HG02973 (cell line): ENCODE data around the gene CAMTA1.

Experiments
- ATAC-seq: cut with Tn5 transposase; IDR thresholded peaks from one replicate; pipeline ENCODE4 v1.9.1; 2021; ENCODE audit warnings: moderate library complexity; ENCODE audit not compliant: unreplicated experiment

CAMTA1 gene

DNA sequence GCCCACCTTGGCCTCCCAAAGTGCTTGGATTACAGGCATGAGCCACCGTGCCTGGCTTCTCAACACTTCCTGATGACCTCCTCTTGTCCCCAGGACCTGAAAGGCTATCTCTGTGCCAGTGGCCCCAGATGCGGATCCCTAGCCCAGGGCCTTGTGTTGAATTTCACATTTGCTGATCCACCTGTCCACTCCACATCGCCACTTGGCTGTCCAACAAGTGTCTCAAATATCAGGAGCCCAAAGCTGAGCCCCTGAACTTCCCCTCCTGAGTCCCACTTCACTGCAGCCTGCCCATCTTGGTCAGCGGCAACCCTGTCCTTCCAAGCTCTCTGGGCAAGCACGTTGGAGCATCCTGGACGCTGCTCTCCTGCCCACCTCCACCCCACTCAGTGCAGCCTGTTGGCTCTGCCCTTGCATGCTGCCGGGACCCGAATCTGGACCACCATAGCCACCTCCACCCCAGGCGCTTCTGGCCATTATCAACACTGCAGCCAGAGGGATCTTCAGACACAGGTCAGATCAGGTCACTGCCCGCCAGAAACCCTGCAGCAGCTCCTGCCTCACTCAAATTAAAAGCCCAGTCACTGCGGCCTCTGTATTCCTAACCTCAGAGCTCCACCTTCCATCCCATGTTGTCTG is 633.3 kb downstream of the CAMTA1 start:
- ATAC-seq = no peak

DNA sequence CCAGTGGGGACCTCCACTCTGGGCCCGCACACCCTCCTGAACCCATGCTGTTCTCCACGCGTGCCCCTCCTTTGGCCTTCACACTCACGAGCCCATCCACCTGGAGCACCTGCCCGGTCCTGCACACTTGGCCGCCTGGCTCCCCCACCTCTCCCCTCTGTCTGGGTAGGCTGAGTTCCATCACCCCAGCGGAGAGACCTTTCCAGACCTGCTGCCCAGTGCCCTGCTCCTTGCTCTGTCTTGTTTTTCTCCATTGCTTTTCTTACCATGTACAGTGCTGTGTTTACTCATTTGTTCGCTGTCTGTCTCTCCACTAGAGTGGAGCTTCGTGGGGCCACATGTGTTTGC is 634.8 kb downstream of the CAMTA1 start:
- ATAC-seq = no peak

DNA sequence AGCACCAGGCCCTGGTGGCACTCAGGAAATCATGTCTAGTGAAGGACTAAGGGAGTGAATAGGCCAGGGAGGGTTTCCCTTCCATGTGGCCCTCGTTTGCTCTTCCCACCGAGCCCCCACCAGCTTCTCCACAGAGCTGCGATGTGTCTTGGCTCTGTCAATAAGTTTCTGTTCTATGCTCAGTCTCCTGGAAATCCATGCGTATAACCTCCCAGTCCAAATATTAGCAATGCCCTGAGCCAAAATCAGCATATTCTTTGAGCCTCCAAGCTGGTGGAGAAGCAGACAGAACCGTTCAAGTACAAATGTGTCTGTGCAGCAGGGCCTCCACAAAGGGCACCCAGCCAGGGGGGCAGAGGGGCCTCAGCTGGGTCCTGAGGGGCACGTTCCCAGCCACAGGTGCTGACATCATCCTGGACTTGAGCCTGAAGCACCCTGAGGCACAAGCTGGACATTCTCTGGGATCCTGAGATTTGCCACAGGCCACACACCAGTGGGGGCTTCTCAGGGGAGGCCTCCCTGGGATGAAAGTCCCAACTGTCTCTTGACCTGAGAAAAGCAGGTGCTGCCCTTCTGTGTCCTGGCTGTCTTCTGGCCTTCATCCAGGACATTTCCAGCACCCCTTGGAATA is 635.3 kb downstream of the CAMTA1 start:
- no peak for ATAC-seq

DNA sequence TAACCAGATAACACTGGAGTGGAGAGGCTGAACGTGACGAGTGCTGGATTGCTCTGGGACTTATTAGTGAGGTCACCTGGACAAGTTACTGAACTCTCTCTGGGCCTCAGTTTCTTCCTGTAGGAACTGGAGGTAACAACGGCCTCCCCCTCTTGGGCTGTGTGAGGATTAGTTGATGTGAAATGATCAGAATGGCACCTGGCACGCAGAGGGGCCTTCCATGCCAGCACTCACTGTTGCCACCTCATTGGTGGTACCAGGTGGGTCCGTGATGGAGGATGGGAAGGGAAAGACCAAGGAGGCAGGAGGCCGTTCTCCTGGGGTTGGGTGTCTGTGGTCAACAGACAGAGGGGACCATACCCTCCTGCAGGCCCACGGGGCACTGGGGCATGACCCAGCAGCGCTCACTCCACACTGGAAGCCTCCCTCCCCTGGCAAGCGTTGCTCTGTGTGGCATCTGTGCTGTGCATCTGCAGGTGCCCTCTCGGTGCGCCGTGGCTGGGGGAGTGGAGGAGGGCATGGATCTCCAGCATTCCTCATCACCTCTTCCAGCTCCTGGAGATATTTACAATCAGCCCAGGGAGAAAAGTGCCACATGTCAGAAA is 636.3 kb downstream of the CAMTA1 start:
- no peak for ATAC-seq

DNA sequence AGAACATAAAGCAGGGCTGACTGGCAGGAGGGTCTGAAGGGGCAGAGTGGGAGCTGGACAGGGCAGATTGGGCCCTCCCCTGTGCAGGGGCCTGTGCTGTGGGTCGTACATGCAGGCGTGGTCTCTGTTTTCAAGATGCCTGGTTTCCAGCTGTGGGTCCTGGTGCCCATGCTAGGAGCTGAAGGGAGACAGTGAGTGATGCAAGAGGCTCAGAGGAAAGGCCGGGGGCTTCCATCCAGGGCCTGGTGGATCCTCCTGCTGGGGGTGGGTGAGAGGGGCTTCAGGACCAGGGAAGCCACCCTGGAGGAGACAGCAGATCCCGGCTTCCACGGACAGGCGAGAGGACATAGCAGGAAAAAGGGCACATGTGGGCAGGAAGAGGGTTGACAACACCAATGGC is 636.8 kb downstream of the CAMTA1 start:
- no peak for ATAC-seq

DNA sequence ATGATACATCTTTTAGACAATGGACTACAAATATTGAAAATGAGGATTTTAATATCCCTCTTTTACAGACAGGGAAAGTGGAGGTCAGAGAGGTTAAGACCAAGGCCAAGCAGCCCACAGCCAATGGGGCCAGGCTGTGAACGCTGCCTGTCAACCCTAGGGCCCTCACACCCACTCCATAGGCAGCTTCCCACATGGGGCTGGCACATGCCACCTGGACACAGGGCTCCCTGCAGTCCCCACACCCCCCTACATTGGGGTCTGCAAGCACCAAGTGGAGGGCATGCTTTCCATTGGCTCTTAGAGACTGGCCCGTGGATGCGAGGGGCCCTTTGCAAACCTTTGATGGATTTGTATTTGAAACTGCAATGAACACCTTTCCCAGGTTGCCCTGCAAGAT is 637.3 kb downstream of the CAMTA1 start:
- no peak for ATAC-seq

DNA sequence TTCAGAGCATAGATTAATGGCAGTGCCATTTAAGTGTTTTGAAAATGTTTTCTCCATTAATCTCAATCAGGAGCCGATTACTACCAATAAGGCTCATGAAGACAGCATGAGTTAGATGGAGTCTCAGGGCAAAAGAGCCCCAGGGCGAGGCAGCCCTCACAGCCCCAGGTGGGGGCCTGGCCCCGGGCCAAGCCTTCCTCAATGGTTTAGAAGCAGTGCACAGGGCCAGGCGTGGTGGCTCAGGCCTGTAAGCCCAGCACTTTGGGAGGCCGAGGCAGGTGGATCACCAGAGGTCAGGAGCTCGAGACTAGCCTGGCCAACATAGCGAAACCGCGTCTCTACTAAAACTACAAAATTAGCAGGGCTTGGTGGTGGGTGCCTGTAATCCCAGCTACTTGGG is 637.7 kb downstream of the CAMTA1 start:
- no peak for ATAC-seq

DNA sequence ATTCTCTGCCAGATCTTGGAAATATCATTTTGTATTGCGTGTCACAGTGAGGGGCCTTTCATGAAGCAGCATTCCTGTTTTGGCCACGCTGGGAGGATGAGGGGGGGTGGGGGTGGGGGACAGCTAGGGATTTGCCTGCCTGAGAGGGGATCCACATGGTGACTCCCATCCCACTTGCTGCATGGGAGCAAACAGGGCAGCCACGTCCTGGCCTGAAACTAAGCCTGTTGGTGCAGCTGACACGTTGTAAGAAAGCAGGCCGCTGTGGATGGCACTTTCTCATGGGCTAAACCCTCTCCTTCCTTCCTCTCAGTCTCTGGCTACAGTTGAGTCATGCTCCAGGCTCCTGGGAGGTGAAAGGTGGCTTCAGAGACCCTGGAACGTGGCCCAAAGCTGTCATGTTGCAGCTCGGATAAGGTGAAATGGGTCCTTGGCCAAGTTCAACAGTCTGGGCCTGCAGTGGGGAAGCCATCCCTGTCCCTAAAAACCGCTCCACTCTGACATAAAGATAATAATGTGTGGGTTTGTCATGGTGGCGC is 639.2 kb downstream of the CAMTA1 start:
- no peak for ATAC-seq

DNA sequence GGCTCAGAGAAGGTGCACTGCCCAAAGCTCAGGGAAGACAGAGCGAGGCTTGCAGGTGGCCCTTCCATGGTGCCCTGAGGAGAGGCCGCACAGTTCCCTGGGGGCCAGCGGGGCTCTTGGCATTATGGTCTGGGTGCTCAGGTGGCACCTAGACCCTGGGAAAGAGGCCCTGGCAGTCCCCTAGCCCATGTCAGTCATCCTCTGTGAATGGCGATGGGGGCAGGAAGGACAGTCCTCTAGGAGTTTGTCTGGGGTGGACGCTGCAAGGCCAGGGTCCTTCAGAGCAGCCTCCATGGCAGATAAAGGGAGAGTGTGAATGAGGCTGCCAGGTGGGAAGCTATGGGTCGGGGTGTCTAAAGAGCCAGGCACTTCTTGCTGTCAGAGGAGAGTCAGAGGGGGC is 640.0 kb downstream of the CAMTA1 start:
- no peak for ATAC-seq

DNA sequence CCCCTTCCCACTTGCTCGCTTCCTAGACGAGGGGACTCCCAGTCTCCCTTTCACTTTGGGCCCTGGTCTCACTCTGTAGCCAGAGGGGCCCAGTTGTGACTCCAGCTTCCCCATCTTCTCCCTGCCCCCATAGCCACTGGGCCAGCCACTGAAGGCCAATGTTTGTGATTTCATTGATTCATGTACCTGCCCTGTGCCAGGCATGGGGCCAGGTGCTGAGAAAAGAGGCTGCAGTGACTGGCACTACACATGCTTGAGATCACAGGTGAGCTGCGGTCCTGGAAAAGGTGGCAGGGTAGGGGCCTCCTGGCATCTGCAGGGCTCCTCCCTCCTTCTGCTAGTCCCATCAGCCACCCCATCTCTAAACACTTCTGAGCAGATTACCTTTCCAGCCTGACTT is 640.5 kb downstream of the CAMTA1 start:
- no peak for ATAC-seq

DNA sequence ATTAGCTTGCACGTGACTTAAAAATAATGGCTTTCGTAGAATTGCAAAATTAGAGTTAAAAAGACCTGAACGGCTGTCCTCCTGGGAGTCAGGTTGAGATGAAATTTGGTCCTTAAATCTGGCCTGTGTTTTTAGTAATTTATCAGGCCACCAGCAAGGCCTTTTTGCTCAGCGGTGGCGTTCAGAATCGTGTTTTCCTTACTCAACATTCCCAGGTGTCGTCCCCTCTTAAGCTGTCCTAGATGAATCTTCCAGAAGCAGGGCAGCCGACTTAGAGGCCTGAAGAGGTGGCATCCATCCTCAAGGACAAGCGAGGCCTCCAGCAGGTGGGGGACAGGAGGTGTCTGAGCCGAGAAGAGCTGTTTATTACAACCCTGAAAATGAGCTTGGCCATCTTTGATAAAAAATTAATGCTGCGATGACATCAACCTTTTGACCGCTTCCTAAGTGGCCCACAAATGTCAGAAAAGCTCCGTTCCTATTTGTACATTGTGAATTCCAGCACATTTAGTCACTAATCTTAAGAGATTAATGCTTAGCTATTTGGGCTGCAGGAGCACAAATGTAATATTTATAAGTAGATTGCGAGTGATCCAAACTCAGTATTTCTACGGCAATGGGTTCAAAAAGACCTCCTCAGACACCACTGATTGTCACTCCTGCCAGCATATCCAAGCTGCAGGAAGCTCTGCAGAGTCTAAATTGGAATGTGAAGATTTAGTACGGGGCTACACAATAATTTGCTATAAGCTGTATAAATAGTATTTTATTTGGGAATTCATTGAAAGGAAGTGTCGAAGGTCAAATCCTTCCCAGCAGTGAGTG is 641.7 kb downstream of the CAMTA1 start:
- ATAC-seq = no peak

DNA sequence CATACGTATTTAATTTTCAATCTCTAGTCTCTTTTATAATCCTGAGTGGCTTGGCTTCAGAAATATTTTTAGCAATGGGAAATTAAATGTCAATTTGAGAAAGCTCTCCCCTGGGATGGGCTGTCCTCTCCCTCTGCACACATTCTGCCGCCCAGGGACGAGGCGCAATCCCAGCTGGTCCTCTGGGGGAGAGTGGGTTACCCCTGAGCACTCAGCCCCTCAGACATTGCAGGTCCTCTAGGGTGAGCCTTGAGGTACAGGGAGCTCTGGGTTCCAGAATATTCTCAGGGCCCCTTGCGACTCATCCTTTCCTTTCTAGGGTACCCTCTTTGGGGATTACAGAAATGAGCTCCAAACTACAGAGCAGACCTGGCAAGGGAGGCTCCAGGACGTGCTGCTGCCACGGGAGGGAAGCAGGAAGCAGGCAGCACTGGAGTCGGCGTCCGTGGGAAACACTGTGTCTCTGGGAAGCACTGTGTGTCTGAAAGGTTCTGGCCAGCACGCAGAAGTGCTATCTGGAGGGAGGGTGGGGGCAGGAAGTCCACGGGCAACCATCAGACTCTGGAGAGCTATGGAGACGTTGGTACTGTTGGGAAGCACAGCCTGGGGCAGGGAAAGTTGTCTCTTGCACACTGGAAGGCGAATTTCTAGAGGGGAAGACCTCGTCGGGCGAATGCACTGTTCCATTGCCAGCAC is 642.5 kb downstream of the CAMTA1 start:
- no peak for ATAC-seq

DNA sequence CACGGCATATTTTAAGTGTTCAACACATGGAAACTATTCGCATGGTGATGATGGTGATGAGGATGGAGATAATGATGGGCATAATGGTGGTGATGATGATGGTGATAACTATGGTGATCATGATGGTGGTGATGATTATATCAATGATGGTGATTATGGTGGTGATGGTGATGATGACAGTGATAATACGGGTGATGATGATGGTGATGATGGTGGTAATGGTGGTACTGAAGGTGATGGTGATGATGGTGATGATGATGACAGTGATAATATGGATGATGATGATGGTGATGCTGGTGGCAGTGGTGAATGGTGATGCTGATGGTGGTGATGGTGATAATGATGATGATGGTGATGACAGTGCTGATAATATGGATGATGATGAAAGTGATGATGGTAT is 644.0 kb downstream of the CAMTA1 start:
- ATAC-seq = no peak

DNA sequence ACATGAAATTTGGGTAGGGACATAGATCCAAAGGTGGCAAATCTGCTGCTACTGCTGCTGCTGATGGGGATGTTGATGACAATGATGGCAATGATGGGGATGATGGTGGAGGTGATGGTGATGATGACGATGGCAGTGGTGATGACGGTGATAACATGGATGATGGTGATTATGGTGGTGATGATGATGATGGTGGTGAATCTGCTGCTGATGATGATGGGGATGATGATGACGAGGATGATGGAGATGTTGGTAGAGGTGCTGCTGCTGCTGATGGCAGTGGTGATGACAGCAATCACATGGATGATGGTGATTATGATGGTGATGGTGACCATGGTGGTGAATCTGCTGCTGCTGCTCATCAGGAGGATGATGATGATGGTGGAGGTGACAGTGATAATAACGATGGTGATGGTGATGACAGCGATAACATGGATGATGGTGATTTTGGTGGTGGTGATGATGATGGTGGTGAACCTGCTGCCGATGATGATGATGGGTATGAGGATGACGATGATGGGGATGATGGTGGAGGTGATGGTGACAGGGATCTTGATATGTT is 644.9 kb downstream of the CAMTA1 start:
- no peak for ATAC-seq

DNA sequence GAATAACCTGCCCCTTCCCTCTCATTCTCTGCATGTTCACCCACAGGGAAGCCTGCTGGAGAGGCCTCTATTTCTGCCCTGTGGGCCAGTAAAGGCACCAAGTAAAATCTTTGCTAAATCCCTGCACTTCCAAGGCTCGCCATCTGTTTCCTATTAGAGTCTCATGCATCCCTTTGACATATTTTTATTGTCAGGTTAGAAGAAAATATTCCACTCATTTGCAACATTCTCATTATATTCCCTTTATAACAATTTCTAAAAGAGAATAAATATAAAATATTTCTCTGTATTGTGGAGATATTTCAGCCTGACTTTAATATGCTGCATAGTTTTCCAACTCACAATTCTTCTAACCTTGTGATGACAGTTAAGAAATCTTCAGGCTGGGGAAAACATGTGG is 645.4 kb downstream of the CAMTA1 start:
- no peak for ATAC-seq

DNA sequence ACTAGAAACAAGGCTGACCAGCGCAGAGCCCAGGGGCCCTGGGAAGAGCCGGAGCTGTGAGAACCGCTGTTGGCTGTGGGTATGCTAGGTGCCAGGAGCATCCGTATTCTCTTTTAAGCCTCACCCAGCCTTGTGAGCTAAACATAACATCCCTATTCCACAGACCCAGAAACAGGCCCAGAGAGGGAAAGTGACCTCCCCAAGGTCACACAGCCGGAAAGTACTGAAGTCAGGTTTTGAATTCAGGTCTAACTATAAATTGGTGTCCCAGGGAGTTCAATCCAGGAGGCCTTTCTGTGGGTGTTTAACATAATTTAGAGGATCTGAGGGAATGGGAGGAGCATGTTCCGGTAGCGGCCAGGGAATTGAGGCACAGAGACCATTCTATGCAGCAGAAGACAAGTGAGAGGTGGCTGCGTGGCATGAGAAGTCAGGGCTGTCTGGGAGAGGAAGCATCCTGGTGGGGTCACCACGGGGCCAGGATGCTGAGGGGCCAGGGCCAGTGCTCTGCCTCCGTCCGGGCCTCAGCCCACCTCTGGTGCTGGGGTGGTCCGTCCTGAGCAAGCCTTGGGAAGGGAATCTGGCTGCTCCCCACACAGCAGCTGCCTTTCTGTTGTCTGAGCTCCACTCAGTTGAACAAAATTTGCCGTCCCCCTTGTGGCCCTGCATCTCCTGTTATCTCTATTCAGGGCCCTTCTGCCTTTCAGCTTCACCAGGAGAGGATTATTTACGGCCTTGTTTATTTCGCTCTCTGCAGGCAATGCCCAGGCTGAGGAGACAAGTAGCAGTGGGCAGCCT is 647.0 kb downstream of the CAMTA1 start:
- ATAC-seq = no peak

DNA sequence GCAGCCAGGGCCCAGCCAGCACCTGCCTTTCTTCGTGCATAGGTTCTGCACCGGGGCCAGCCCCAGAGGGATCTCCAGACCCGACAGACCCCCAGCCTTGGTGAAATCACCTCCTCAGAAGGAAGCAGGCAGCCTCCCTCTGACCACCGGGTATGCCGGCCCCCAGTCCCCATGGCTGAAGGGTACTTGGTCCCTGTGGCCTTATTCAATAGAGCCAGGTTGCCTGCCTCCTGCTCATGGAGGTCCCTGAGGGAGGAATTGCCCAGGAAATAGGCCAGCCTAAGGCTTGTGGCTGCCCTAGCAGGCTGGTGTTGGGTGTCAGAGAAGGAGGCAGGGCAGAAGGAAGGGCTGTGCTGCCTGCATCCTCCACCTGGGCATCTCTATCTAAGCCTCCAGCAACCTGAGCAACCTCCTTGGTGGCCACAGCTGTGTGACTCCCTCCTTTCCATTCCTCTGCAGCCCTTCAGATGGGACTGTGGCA is 647.7 kb downstream of the CAMTA1 start:
- ATAC-seq = no peak

DNA sequence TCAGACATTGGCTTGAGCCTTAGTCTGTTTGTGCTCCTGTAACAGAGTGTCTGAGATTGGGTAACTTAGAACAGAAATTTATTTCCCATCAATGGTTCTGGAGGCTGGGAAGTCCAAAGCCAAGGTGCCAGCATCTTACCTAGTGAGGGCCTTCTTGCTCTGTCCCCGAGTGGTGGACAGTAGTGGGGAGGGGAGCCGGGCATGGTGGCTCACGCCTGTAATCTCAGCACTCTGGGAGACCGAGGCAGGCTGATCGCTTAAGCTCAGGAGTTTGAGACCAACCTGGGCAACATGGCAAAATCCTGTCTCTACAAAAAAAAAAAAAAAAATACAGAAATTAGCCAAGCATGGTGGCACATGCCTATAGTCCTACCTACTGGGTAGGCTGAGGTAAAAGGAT is 649.3 kb downstream of the CAMTA1 start:
- ATAC-seq = no peak

DNA sequence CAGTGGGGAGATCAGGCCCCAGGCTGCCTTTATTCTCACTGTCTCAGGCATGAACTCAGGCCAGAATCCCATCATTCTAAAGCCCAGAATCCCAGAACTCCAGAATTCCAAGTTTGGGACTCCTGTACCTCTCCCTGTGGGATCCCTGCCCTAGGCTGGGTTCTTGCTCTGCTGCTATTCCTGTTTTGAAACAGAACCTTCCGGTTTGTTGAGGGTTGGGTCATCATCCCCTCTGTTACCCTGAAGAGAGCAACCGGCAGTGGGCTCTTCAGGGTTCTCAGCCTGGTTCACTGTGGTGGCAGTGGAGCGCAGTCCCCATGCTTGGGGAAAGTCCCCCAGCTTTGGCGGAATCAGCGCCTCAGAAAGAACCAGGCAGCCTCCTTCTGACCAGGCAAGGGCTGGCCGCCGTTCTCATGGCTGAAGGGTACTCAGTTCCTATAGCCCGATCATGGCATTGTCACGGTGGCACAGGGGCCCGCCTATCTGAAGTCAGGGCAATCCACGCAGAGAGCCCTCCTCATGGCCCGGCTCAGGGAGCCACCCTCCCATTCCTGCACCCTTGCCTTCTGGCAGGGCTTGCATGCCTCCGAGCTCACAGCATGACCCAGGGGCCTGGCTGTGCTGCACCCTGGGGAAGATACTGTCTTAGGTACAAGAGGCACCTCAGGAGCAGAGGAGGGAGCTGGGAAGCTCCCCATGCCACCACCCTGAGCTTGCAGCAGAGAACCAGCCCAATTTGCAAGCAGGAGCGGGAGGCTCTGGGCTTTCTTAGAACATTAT is 650.2 kb downstream of the CAMTA1 start:
- ATAC-seq = no peak
